GM23338 (cell line): Measurements from ENCODE around the gene PSMB5. TPM values are rescaled to one million over a fixed set of nuclear protein-coding genes. Genes with fewer than 3 reads are reported as not detected.
A peak's percentile ranks its signal among the peaks of the same experiment; 100 is the strongest.

Source experiments
- ATAC-seq: fragments of 200-7000 bp; cut with Tn5 transposase; 3 replicates; pipeline ENCODE4 v1.9.1; 2020
- DNase-seq: peaks from one replicate; pipeline ENCODE4 v3.0.0-alpha.2; 2015; ENCODE audit warnings: low spot score
- H2AFZ ChIP-seq: fragments of 200-600 bp; sonication (generic); 2 replicates; pipeline ENCODE4 v1.8.0; 2016; ENCODE audit warnings: antibody characterized with exemption, mild to moderate bottlenecking, moderate library complexity
- H3F3A ChIP-seq: fragments of 200-600 bp; sonication (generic); replicated peaks from 2 replicates; pipeline ENCODE4 v1.8.0; 2017; ENCODE audit warnings: antibody characterized with exemption, mixed run types, low read depth
- H3K27ac ChIP-seq: fragments of 200-600 bp; sonication (generic); 2 replicates; pipeline ENCODE4 v1.6.1; 2016; ENCODE audit warnings: low read depth
- H3K27me3 ChIP-seq: fragments of 200-600 bp; sonication (generic); 2 replicates; pipeline ENCODE4 v1.8.0; 2016; ENCODE audit warnings: mild to moderate bottlenecking, mixed run types, moderate library complexity; ENCODE audit not compliant: insufficient read depth
- H3K36me3 ChIP-seq: fragments of 200-600 bp; sonication (generic); 2 replicates; pipeline ENCODE4 v1.8.0; 2016; ENCODE audit warnings: mild to moderate bottlenecking; ENCODE audit not compliant: insufficient read depth
- H3K4me1 ChIP-seq: fragments of 200-600 bp; sonication (generic); 2 replicates; pipeline ENCODE4 v1.8.0; 2016; ENCODE audit warnings: mild to moderate bottlenecking, moderate library complexity; ENCODE audit not compliant: insufficient read depth
- H3K4me2 ChIP-seq: fragments of 200-600 bp; sonication (generic); 2 replicates; pipeline ENCODE4 v1.7.1; 2017; ENCODE audit warnings: mixed run types
- H3K4me3 ChIP-seq: fragments of 200-600 bp; sonication (generic); 2 replicates; pipeline ENCODE4 v1.6.1; 2016; ENCODE audit warnings: mixed run types
- H3K79me2 ChIP-seq: fragments of 200-600 bp; sonication (generic); replicated peaks from 2 replicates; pipeline ENCODE4 v1.8.0; 2017; ENCODE audit warnings: mild to moderate bottlenecking; ENCODE audit not compliant: insufficient read depth
- H3K9me2 ChIP-seq: fragments of 200-600 bp; sonication (generic); 2 replicates; pipeline ENCODE4 v1.8.0; 2017; ENCODE audit not compliant: insufficient read depth
- H4K20me1 ChIP-seq: fragments of 200-600 bp; sonication (generic); replicated peaks from 2 replicates; pipeline ENCODE4 v1.8.0; 2017; ENCODE audit warnings: mild to moderate bottlenecking; ENCODE audit not compliant: insufficient read depth
- H3K27ac Mint-ChIP-seq: 2 replicates; pipeline ENCODE4 v1.8.0; 2020; ENCODE audit warnings: inconsistent platforms, mild to moderate bottlenecking, moderate library complexity, mixed read lengths
- H3K27me3 Mint-ChIP-seq: 3 replicates; pipeline ENCODE4 v1.8.0; 2022; ENCODE audit warnings: low read depth, mild to moderate bottlenecking, moderate library complexity, mixed read lengths, inconsistent platforms; ENCODE audit not compliant: insufficient read depth, poor library complexity
- H3K36me3 Mint-ChIP-seq: 3 replicates; pipeline ENCODE4 v1.8.0; 2021; ENCODE audit warnings: low read depth, mild to moderate bottlenecking, inconsistent platforms, moderate library complexity, mixed read lengths
- H3K4me1 Mint-ChIP-seq: 3 replicates; pipeline ENCODE4 v1.8.0; 2020; ENCODE audit warnings: mild to moderate bottlenecking, inconsistent platforms, mixed read lengths
- H3K4me3 Mint-ChIP-seq: 3 replicates; pipeline ENCODE4 v1.8.0; 2021; ENCODE audit warnings: moderate library complexity, mild to moderate bottlenecking, inconsistent platforms, mixed read lengths
- H3K9me3 Mint-ChIP-seq: 3 replicates; pipeline ENCODE4 v1.8.0; 2020; ENCODE audit warnings: moderate library complexity, mild to moderate bottlenecking, inconsistent platforms, mixed read lengths
- EZH2 ChIP-seq: fragments of 200-600 bp; sonication (generic); IDR thresholded peaks from one replicate; pipeline ENCODE4 v1.8.0; 2017; ENCODE audit warnings: antibody characterized with exemption, mild to moderate bottlenecking, low read depth; ENCODE audit not compliant: unreplicated experiment
- EZH2phosphoT487 ChIP-seq: fragments of 200-600 bp; sonication (generic); IDR thresholded peaks from one replicate; pipeline ENCODE4 v1.8.1; 2018; ENCODE audit warnings: antibody characterized with exemption; ENCODE audit not compliant: unreplicated experiment
- JUNB ChIP-seq: IDR thresholded peaks from one replicate; pipeline ENCODE4 v1.6.1; 2016; ENCODE audit warnings: antibody characterized with exemption; ENCODE audit not compliant: unreplicated experiment
- POLR2AphosphoS5 ChIP-seq: IDR thresholded peaks from 2 replicates; pipeline ENCODE4 v1.6.1; 2016; ENCODE audit warnings: antibody characterized with exemption, low read depth
- REST ChIP-seq: IDR thresholded peaks from one replicate; pipeline ENCODE4 v1.6.1; 2018; ENCODE audit warnings: antibody characterized with exemption; ENCODE audit not compliant: unreplicated experiment
- STAT1 ChIP-seq: IDR thresholded peaks from one replicate; pipeline ENCODE4 v1.6.1; 2016; ENCODE audit warnings: antibody characterized with exemption; ENCODE audit not compliant: unreplicated experiment
- ZNF331 ChIP-seq: fragments of 250-450 bp; sonication (Bioruptor Pico); IDR thresholded peaks from 2 replicates; pipeline ENCODE4 v1.5.0; 2020; ENCODE audit warnings: low read depth, mild to moderate bottlenecking, moderate library complexity
- ZNF462 ChIP-seq: fragments of 250-450 bp; sonication (Bioruptor Pico); IDR thresholded peaks from 2 replicates; pipeline ENCODE4 v1.5.0; 2020; ENCODE audit warnings: mild to moderate bottlenecking, moderate library complexity
- polyA plus RNA-seq: library from polyadenylated mRNA; unstranded; fragments of >200 nt; fragmentation: Nextera tagmentation; extraction: Ambion mirVana; gene quantifications from 2 replicates; pipeline ENCODE4 v1.2.1, GENCODE V29; 2016
- total RNA-seq: library from RNA; depleted of rRNA; stranded (reverse); fragments of >200 nt; shearing (Covaris generic); gene quantifications from 2 replicates; pipeline ENCODE4 v1.2.3, GENCODE V29; 2014
- TF ChIP-seq, protein P1 (sequence below): IDR thresholded peaks from 2 replicates; pipeline ENCODE4 v1.6.1; 2016; ENCODE audit warnings: antibody characterized with exemption

The PSMB5 gene
- total and polyA plus RNA-seq, 2 experiments from 2014 or later = 265 to 341 TPM

DNA sequence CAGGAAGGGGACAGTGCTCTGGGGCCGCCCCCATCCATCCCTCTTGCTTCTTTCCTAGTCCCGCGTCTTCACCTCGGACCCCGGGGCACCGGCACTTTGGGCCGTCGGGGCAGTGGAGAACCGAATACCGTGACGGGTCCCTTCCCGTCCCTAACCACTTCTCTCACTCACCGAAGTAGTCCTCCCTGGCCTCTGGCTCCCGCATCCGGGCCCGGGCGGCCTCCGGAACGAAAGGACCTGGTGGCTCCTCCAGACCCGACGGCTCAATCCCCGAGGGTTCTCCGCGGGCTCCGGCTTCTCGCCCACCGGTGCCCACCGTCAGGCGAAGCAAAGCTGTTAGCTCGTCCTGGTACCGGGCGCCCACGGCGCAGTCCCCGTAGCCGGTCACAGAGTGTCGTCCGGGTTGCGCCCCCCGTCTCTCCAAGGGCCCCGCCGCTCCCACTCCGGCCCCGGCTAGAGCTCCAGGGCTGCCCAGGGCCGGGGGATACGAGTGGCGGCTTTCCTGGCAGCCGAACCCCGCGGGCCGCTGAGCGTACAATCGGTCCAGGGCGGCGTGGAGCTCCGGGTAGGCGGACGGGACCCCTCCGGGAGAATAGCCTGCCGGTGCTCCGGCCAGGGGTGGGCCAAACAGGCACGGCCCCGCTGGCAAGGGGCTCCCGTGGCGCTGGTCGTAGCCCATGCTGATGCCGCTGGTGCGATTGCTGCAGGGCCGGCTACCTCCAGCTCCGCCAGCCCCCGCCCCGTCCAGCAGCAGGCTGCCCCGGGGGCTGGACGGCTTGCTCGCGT lies 53.4 kb downstream of the PSMB5 start (continued):
- TF ChIP-seq REST = no peak

GRCh38 chr14:22980672-22981089 lies 54.0 kb downstream of the PSMB5 start:
- peak overlapping the region; percentile 92 for H3K4me2 ChIP-seq
- peak overlapping the region; percentile 70 for H3K4me3 ChIP-seq
- H3K36me3 ChIP-seq = peaks cover 8% of the 10 kb centered on the region; the same call in 1 of the 2 replicates
- Mint-ChIP-seq H3K36me3 (peaks cover 49% of the 10 kb centered on the region), H3K9me3 (peaks cover 14% of the 10 kb centered on the region; the same call in 2 of the 3 replicates), H3K4me3 (peak overlapping the region; percentile 69), H3K4me1 (peaks cover 46% of the 10 kb centered on the region), H3K27me3 (peaks cover 14% of the 10 kb centered on the region), H3K27ac (no peak overlapping the region)
- DNase-seq (peak; percentile 78), ATAC-seq (peak; percentile 10)
- peaks cover 38% of the 10 kb centered on the region for H3F3A ChIP-seq
- H3K9me2 ChIP-seq = no peaks in the 10 kb centered on the region
- H2AFZ ChIP-seq = no peak overlapping the region
- H3K4me1 ChIP-seq = peaks cover 41% of the 10 kb centered on the region
- peak overlapping the region; percentile 93 for H3K27ac ChIP-seq
- no peaks in the 10 kb centered on the region; the same call in none of the 2 replicates for H4K20me1 ChIP-seq
- peaks cover 47% of the 10 kb centered on the region for H3K79me2 ChIP-seq
- peaks cover 19% of the 10 kb centered on the region for H3K27me3 ChIP-seq
- TF ChIP-seq REST (no peak), POLR2AphosphoS5 (no peak; the same call in 1 of the 2 replicates), STAT1 (no peak), JUNB (no peak), ZNF462 (no peak), EZH2 (no peak), ZNF331 (CRISPR knock-in tag) (no peak), EZH2phosphoT487 (no peak)
- TF ChIP-seq, protein P1, sequence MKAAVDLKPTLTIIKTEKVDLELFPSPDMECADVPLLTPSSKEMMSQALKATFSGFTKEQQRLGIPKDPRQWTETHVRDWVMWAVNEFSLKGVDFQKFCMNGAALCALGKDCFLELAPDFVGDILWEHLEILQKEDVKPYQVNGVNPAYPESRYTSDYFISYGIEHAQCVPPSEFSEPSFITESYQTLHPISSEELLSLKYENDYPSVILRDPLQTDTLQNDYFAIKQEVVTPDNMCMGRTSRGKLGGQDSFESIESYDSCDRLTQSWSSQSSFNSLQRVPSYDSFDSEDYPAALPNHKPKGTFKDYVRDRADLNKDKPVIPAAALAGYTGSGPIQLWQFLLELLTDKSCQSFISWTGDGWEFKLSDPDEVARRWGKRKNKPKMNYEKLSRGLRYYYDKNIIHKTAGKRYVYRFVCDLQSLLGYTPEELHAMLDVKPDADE = no peak
